H7 (cell line): ENCODE measurements around the gene DRG2. TPM values are rescaled to one million over a fixed set of nuclear protein-coding genes. Genes with fewer than 3 reads are reported as not detected.
A peak's percentile ranks its signal among the peaks of the same experiment; 100 is the strongest.

Experiments used
- DNase-seq: peaks from one replicate; pipeline ENCODE4 v3.0.0; 2012
- H3K27me3 ChIP-seq: 2 replicates; pipeline ENCODE4 v1.6.0; 2011; ENCODE audit warnings: mild to moderate bottlenecking, low read length; ENCODE audit not compliant: control insufficient read depth, insufficient read depth
- H3K36me3 ChIP-seq: replicated peaks from 2 replicates; pipeline ENCODE4 v1.5.1; 2011; ENCODE audit warnings: low read length; ENCODE audit not compliant: control insufficient read depth, insufficient read depth
- H3K4me3 ChIP-seq: 2 replicates; pipeline ENCODE4 v1.5.1; 2011; ENCODE audit warnings: low read depth, mild to moderate bottlenecking, control low read depth, low read length, moderate library complexity; ENCODE audit not compliant: insufficient read depth
- total RNA-seq: library from RNA; depleted of rRNA; stranded (reverse); fragments of >200 nt; shearing (Covaris generic); gene quantifications from 2 replicates; pipeline ENCODE4 v1.2.3, GENCODE V29; 2014

The DRG2 gene
- total RNA-seq, 1 experiment from 2014 or later: 66.4 TPM

- DNase-seq: peak; percentile 82
Measured at GRCh38 chr17:18139949-18140348, 52.2 kb downstream of the DRG2 start.

GRCh38 chr17:18140648-18141047, 52.9 kb downstream of the DRG2 start:
- DNase-seq: no peak
- H3K36me3 ChIP-seq: no peaks in the 10 kb centered on the region
- H3K4me3 ChIP-seq: no peak overlapping the region
- H3K27me3 ChIP-seq: no peaks in the 10 kb centered on the region

More at GRCh38 chr17:18139949-18140348, 52.2 kb downstream of the DRG2 start:
- Histone ChIP-seq H3K27me3 (no peaks in the 10 kb centered on the region), H3K4me3 (no peak overlapping the region), H3K36me3 (no peaks in the 10 kb centered on the region)

- no peak overlapping the region for H3K4me3 ChIP-seq
- H3K36me3 ChIP-seq: no peaks in the 10 kb centered on the region
- no peaks in the 10 kb centered on the region for H3K27me3 ChIP-seq
- DNase-seq: peak; percentile 77
Measured at GRCh38 chr17:18141210-18141803, 53.6 kb downstream of the DRG2 start.

GRCh38 chr17:18142417-18142816, 54.7 kb downstream of the DRG2 start:
- no peak for DNase-seq
- Histone ChIP-seq H3K36me3 (no peaks in the 10 kb centered on the region), H3K27me3 (no peaks in the 10 kb centered on the region), H3K4me3 (no peak overlapping the region)

- no peak overlapping the region for H3K4me3 ChIP-seq
- H3K27me3 ChIP-seq: no peaks in the 10 kb centered on the region
- peak; percentile 90 for DNase-seq
- H3K36me3 ChIP-seq: no peaks in the 10 kb centered on the region
Measured at GRCh38 chr17:18143044-18143936, 55.5 kb downstream of the DRG2 start.

- H3K4me3 ChIP-seq: no peak overlapping the region
- H3K36me3 ChIP-seq: no peaks in the 10 kb centered on the region
- no peak for DNase-seq
- no peaks in the 10 kb centered on the region for H3K27me3 ChIP-seq
Measured at GRCh38 chr17:18144261-18144660, 56.5 kb downstream of the DRG2 start.

DNA sequence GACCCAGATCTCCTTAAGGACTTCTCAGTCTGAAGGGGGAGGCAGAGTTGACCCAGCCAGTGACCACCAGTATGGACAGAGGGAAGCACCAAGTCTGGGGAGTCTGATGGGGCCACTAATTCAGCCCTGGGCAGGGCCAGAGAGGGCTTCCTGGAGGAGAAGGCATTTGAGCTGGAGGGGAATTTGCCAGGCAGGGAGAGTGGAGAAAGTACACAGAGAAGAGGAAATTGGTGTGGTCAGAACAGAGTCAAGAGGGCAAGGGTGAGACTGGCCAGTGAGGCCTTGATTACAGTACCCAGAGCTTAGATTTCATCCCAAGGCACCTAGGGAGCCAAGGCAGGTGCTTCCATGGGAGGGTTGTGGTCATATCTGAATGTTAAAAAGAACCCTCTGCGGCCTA, 57.1 kb downstream of the DRG2 start:
- no peaks in the 10 kb centered on the region for H3K36me3 ChIP-seq

DNA sequence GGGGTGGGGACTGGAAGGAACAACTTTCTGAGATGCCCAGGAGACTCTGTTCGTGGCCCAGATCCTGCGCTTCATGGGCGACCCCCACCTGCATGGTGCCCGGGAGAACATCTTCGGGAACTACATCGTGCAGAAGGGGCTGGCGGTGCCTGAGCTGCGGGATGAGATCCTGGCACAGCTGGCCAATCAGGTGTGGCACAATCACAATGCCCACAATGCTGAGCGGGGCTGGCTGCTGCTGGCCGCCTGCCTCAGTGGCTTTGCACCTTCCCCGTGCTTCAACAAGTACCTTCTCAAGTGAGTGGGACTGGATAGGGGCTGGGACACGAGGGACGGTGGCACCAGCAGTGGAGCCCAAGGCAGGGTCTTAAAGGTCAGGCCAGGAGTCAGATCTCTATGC, 58.1 kb downstream of the DRG2 start:
- Histone ChIP-seq H3K36me3 (no peaks in the 10 kb centered on the region), H3K27me3 (no peaks in the 10 kb centered on the region), H3K4me3 (no peak overlapping the region)
- no peak for DNase-seq

More for the DNA sequence above, 57.1 kb downstream of the DRG2 start:
- DNase-seq: no peak
- no peak overlapping the region for H3K4me3 ChIP-seq
- H3K27me3 ChIP-seq: no peaks in the 10 kb centered on the region

DNA sequence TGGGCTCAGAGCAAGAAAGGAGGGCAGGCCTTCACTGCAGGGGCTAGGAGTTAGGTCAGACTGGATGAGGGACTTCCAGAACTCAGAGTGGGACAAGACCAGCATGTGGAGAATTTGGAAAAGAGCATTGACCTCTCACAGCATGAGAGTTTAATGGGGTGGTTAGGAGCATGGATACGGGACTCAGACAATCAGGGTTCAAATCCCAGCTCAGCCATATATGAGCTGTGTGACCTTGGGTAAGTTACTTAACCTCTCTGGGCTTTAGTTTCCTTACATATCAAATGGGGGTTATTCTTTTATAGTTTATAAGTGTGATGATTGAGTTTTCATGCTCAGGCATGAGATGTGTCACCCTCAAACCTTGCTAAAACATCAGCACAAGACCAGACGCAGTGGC, 58.5 kb downstream of the DRG2 start:
- Histone ChIP-seq H3K27me3 (no peaks in the 10 kb centered on the region), H3K36me3 (no peaks in the 10 kb centered on the region), H3K4me3 (no peak overlapping the region)

GRCh38 chr17:18146980-18147379, 59.2 kb downstream of the DRG2 start:
- no peaks in the 10 kb centered on the region for H3K27me3 ChIP-seq
- DNase-seq: no peak
- H3K36me3 ChIP-seq: no peaks in the 10 kb centered on the region
- no peak overlapping the region for H3K4me3 ChIP-seq

More for the DNA sequence above, 58.5 kb downstream of the DRG2 start:
- DNase-seq: no peak

- H3K4me3 ChIP-seq: no peak overlapping the region
- no peaks in the 10 kb centered on the region for H3K36me3 ChIP-seq
- DNase-seq: no peak
- no peaks in the 10 kb centered on the region for H3K27me3 ChIP-seq
Measured at GRCh38 chr17:18148586-18148985, 60.8 kb downstream of the DRG2 start.

DNA sequence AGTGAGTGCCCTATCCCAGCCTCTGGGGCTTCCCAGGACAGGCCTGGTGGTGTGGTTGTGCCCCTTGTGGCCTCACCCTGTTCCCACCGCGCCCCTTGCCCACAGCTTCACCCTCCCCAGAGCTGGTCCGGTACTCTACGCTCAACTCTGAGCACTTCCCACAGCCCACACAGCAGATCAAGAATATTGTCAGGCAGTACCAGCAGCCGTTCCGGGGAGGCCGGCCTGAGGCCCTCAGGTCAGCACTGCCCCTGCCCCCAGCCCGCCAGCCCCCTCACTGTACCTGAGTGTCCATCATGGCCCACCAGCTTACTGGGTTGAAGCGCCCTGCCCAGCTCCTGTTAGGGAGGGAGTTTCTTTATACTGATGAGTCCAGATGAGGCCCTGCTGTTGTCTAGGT, 63.5 kb downstream of the DRG2 start:
- H3K36me3 ChIP-seq: no peaks in the 10 kb centered on the region
- no peak for DNase-seq
- H3K4me3 ChIP-seq: no peak overlapping the region
- no peaks in the 10 kb centered on the region for H3K27me3 ChIP-seq

DNA sequence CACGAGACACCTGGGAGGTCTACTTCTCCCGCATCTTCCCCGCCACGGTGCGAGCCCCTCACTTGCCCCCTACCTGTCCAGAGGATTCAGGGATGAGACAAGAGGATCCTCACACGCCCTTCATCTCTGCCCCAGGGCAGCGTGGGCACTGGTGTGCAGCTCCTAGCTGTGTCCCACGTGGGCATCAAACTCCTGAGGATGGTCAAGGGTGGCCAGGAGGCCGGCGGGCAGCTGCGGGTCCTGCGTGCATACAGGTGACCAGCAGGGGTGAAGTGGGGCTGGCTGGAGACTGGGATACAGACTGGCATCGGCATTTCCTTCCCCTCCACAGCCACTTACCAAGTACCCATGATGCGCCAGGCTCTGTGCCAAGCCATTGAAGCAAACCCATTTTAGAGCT, 67.4 kb downstream of the DRG2 start:
- no peak for DNase-seq
- no peaks in the 10 kb centered on the region for H3K36me3 ChIP-seq
- H3K27me3 ChIP-seq: no peaks in the 10 kb centered on the region
- no peak overlapping the region for H3K4me3 ChIP-seq

- Histone ChIP-seq H3K4me3 (no peak overlapping the region), H3K27me3 (no peaks in the 10 kb centered on the region; the same call in 1 of the 2 replicates), H3K36me3 (no peaks in the 10 kb centered on the region)
- no peak for DNase-seq
Measured at GRCh38 chr17:18156171-18156975, 68.6 kb downstream of the DRG2 start.

- no peaks in the 10 kb centered on the region; the same call in 1 of the 2 replicates for H3K27me3 ChIP-seq
- DNase-seq: no peak
- H3K36me3 ChIP-seq: no peaks in the 10 kb centered on the region
- H3K4me3 ChIP-seq: no peak overlapping the region
Measured at GRCh38 chr17:18156976-18157280, 69.2 kb downstream of the DRG2 start.
